GM12878 (cell line): ENCODE data around the gene FKBP6. TPM values are rescaled to one million over a fixed set of nuclear protein-coding genes. Genes with fewer than 3 reads are reported as not detected.
"Not testable (repeated sequence)": the region's sequence is repeated elsewhere in the genome, so short reads cannot be mapped to it uniquely, and the experiment has no call there.

ENCODE experiments used
- ATAC-seq: fragments of 200-7000 bp; cut with Tn5 transposase; 3 replicates; pipeline ENCODE4 v1.9.1; 2020; ENCODE audit warnings: mild to moderate bottlenecking, moderate library complexity
- Bru-seq: library from RNA; stranded (reverse); fragments of 400-500 nt; gene quantifications from one replicate; lab custom pipeline; 2021; lab: Mats Ljungman, UMichigan
- BruChase-seq, 2 experiments: library from RNA; stranded (reverse); fragments of 400-500 nt; gene quantifications; one replicate each; lab custom pipeline; 2021; lab: Mats Ljungman, UMichigan
- BruUV-seq: library from RNA; stranded (reverse); fragments of 400-500 nt; replicated peaks from 2 replicates; lab custom pipeline; 2021; lab: Mats Ljungman, UMichigan
- CTCF ChIA-PET: fragments of 300-600 bp; sonication (Branson Sonifier 250); formaldehyde crosslinking; extraction: SDS; loops from one replicate; lab custom pipeline; 2021; ENCODE audit warnings: inconsistent platforms; lab: Yijun Ruan, JAX
- POLR2A ChIA-PET: fragments of 350-600 bp; formaldehyde crosslinking; extraction: SDS; loops from one replicate; lab custom pipeline; 2021; ENCODE audit warnings: inconsistent platforms; lab: Charles Lee
- RAD21 ChIA-PET: fragments of 300-600 bp; sonication (Branson Sonifier 250); formaldehyde crosslinking; loops from one replicate; lab custom pipeline; 2023; ENCODE audit warnings: antibody characterized with exemption; ENCODE audit not compliant: unreplicated experiment; lab: Charles Lee
- SMC1A ChIA-PET: fragments of 300-600 bp; sonication (Branson Sonifier 250); formaldehyde crosslinking; loops from one replicate; lab custom pipeline; 2023; ENCODE audit not compliant: unreplicated experiment, uncharacterized antibody; lab: Charles Lee
- DNase-seq: peaks from one replicate; pipeline ENCODE4 v3.0.0-alpha.2; 2011; ENCODE audit warnings: low read depth, low spot score
- FAIRE-seq: peaks from 3 replicates; lab custom pipeline; 2011; peaks lifted over from hg19 to GRCh38; lab: Jason Lieb, UNC
- H2AFZ ChIP-seq: 2 replicates; pipeline ENCODE4 v1.6.0; 2011; ENCODE audit warnings: low read depth, low read length, control low read depth; ENCODE audit not compliant: control insufficient read depth
- H3K27ac ChIP-seq: 2 replicates; pipeline ENCODE4 v1.5.1; 2011; ENCODE audit warnings: control low read depth; ENCODE audit not compliant: control insufficient read depth, insufficient read depth
- H3K27me3 ChIP-seq, 2 experiments: replicated peaks in 1 of 2; 2 replicates each; pipeline versions ENCODE4 v1.6.0 to v1.6.1; 2011; ENCODE audit warnings: low read length in 1 of 2; ENCODE audit not compliant: control insufficient read depth in 2 of 2, insufficient read depth in 2 of 2
- H3K36me3 ChIP-seq, 2 experiments: 2 replicates each; pipeline ENCODE4 v1.5.1; 2011; ENCODE audit warnings: low read length in 1 of 2; ENCODE audit not compliant: control insufficient read depth in 2 of 2, insufficient read depth in 2 of 2
- H3K4me1 ChIP-seq: 2 replicates; pipeline ENCODE4 v1.6.1; 2011; ENCODE audit warnings: mild to moderate bottlenecking, low read length, moderate library complexity, mixed read lengths; ENCODE audit not compliant: control insufficient read depth, insufficient read depth
- H3K4me2 ChIP-seq: 2 replicates; pipeline ENCODE4 v1.6.0; 2011; ENCODE audit warnings: control low read depth; ENCODE audit not compliant: control insufficient read depth, insufficient read depth
- H3K4me3 ChIP-seq: fragments of 200-600 bp; sonication (generic); 2 replicates; pipeline ENCODE4 v1.5.1; 2016
- H3K79me2 ChIP-seq: 2 replicates; pipeline ENCODE4 v1.6.0; 2011; ENCODE audit warnings: low read length; ENCODE audit not compliant: control insufficient read depth, insufficient read depth
- H3K9ac ChIP-seq: 2 replicates; pipeline ENCODE4 v1.8.0; 2011; ENCODE audit warnings: low read length, control low read depth, mixed read lengths; ENCODE audit not compliant: control insufficient read depth, insufficient read depth
- H3K9me3 ChIP-seq: replicated peaks from 3 replicates; pipeline ENCODE4 v1.5.1; 2011; ENCODE audit warnings: mild to moderate bottlenecking, low read length; ENCODE audit not compliant: control insufficient read depth, insufficient read depth
- H4K20me1 ChIP-seq: 2 replicates; pipeline ENCODE4 v1.6.0; 2011; ENCODE audit not compliant: control insufficient read depth, insufficient read depth
- WGBS: methylation state at CpG from one replicate; pipeline ENCODE4 v1.1.6; 2016; ENCODE audit warnings: low lambda C conversion rate; ENCODE audit not compliant: insufficient replicate concordance, insufficient coverage; ENCODE audit errors: missing lambda C conversion rate; 5-methylcytosine and 5-hydroxymethylcytosine counted together
- in situ Hi-C: fragments of 300-500 bp; cut with MboI; formaldehyde crosslinking; loops from 9 replicates; pipeline ENCODE4 v1.14.3; 2018; ENCODE audit warnings: mixed read lengths
- intact Hi-C: fragments of 100-400 bp; cut with micrococcal nuclease; formaldehyde crosslinking; loops from one replicate; pipeline ENCODE4 v1.14.2; 2022; ENCODE audit not compliant: unreplicated experiment
- long read RNA-seq, 2 experiments: library from polyadenylated mRNA; unstranded; transcript quantifications; one replicate each; pipeline ENCODE4 v2.0.0, GENCODE V29; 2019 to 2020
- polyA minus RNA-seq, 3 experiments: library from RNA; depleted of rRNA, polyadenylated mRNA; stranded (reverse); fragments of >200 nt; gene quantifications; 2 replicates each; pipeline ENCODE4 v1.2.3, GENCODE V29; 2011
- polyA plus RNA-seq, 11 experiments: library from polyadenylated mRNA; depleted of rRNA in 4 of 11; unstranded in 6 of 11; stranded (reverse) in 5 of 11; fragments of >200 nt; fragmentation: Nextera tagmentation in 4 of 11; fragmentation: Illumina TruSeq in 1 of 11; extraction: Ambion mirVana in 4 of 11; extraction: Trizol in 1 of 11; gene quantifications; 1 replicate in 1 of 11; 2 replicates in 10 of 11; pipeline versions ENCODE4 v1.2.1 to v1.2.3, GENCODE V29; 2011 to 2016; ENCODE audit warnings: inconsistent platforms in 2 of 11, missing spikeins in 2 of 11, low read depth in 1 of 11
- total RNA-seq, 4 experiments: library from RNA; depleted of rRNA in 3 of 4; stranded (reverse); fragments of >200 nt in 3 of 4; fragmentation: Illumina TruSeq in 1 of 4; extraction: Trizol in 1 of 4; gene quantifications; 2 replicates each; pipeline versions ENCODE4 v1.2.1 to v1.2.3, GENCODE V29; 2013 to 2021

The FKBP6 gene
- not detected in 2 replicates for total RNA-seq (2013; cell fraction: nucleolus; rRNA removed)
- total RNA-seq (2014; rRNA removed) (not detected in 2 replicates), total RNA-seq (2014; rRNA removed; fragmentation: Illumina TruSeq; extraction: Trizol) (not detected in 2 replicates), total RNA-seq (2021) (not detected in 2 replicates), polyA plus RNA-seq (2011; rRNA removed) (not detected in 2 replicates), polyA plus RNA-seq (2014; fragmentation: Illumina TruSeq; extraction: Trizol) (not detected in 2 replicates), polyA plus RNA-seq (2014; fragmentation: Nextera tagmentation; extraction: Ambion mirVana) (not detected), polyA plus RNA-seq (2014; rRNA removed) (not detected in 2 replicates), polyA plus RNA-seq (2016; fragmentation: Nextera tagmentation; extraction: Ambion mirVana) (not detected), polyA minus RNA-seq (2011; rRNA and poly(A)+ RNA removed) (not detected in 2 replicates), Bru-seq, nascent RNA (not detected), BruChase-seq, experiment 1, labeled RNA remaining after a 6-hour chase (not detected), BruChase-seq, experiment 2, labeled RNA remaining after a 2-hour chase (percentile 3 among the genes with signal in this experiment)
- polyA plus RNA-seq (2011; ENCODE audit: low read depth), result not detected
- polyA plus RNA-seq (2011; cell fraction: cytosol; rRNA removed), result not detected in 2 replicates
- not detected in 2 replicates for polyA plus RNA-seq (2011; cell fraction: nucleus; rRNA removed)
- 0.07 TPM in 1 of 2 replicates, not detected in the other for polyA plus RNA-seq (2012)
- polyA minus RNA-seq (2011; cell fraction: cytosol; rRNA and poly(A)+ RNA removed), result not detected in 2 replicates
- not detected in 2 replicates for polyA minus RNA-seq (2011; cell fraction: nucleus; rRNA and poly(A)+ RNA removed)
- long read RNA-seq, experiment 1, result 0 reads
- long read RNA-seq, experiment 2, result 0 reads

- ChIA-PET RAD21 (interaction anchor here (0.9 kb wide), 1 partner anchor 123 kb away, joined by 3 read pairs; no protein-coding TSS in a partner anchor), CTCF (interaction anchor here (1.3 kb wide), 1 partner anchor 123 kb away, joined by 5 read pairs; no protein-coding TSS in a partner anchor)
- H3K27ac ChIP-seq, ATAC-seq, H2AFZ ChIP-seq, SMC1A ChIA-PET, intact Hi-C loops, H3K9me3 ChIP-seq, H3K9ac ChIP-seq, DNase-seq, H4K20me1 ChIP-seq, in situ Hi-C loops, H3K79me2 ChIP-seq, H3K4me3 ChIP-seq, H3K27me3 ChIP-seq, POLR2A ChIA-PET, H3K36me3 ChIP-seq, FAIRE-seq, H3K4me1 ChIP-seq, BruUV-seq, H3K4me2 ChIP-seq: not testable (repeated sequence)
- 94% methylated on average over 42 of the region's 43 CpGs for WGBS
Observed at GRCh38 chr7:73327922-73328321, at the start of gene FKBP6, which contains the start of gene TRIM50. FKBP6 (plus strand) TSS chr7:73328161; CDS start chr7:73328429, 268 bp downstream. TRIM50 (minus strand) TSS chr7:73328082; CDS start chr7:73324787, 3,295 bp downstream.

- H3K27ac ChIP-seq, ATAC-seq, CTCF ChIA-PET, FAIRE-seq, intact Hi-C loops, H4K20me1 ChIP-seq, BruUV-seq, H3K9ac ChIP-seq, RAD21 ChIA-PET, H3K9me3 ChIP-seq, in situ Hi-C loops, H3K36me3 ChIP-seq, H3K4me3 ChIP-seq, POLR2A ChIA-PET, H3K27me3 ChIP-seq, SMC1A ChIA-PET, H2AFZ ChIP-seq, DNase-seq, H3K79me2 ChIP-seq, H3K4me1 ChIP-seq, H3K4me2 ChIP-seq: not testable (repeated sequence)
- no CpG with 5 or more reads among the region's 13 CpGs for WGBS
Observed at GRCh38 chr7:73297235-73297634, 30.7 kb upstream of the FKBP6 start.

GRCh38 chr7:73297706-73298105 lies 30.3 kb upstream of the FKBP6 start:
- DNase-seq, H3K36me3 ChIP-seq, FAIRE-seq, in situ Hi-C loops, H2AFZ ChIP-seq, H4K20me1 ChIP-seq, BruUV-seq, RAD21 ChIA-PET, H3K4me2 ChIP-seq, H3K9me3 ChIP-seq, POLR2A ChIA-PET, H3K79me2 ChIP-seq, intact Hi-C loops, H3K4me1 ChIP-seq, H3K9ac ChIP-seq, ATAC-seq, CTCF ChIA-PET, H3K27me3 ChIP-seq, H3K4me3 ChIP-seq, H3K27ac ChIP-seq, SMC1A ChIA-PET: not testable (repeated sequence)
- 100% methylated on average over 15 of the region's 27 CpGs for WGBS
